ENCODE results near the gene LIF. TPM values are rescaled to one million over a fixed set of nuclear protein-coding genes. Genes with fewer than 3 reads are reported as not detected.

The LIF gene
- total RNA-seq, 2 experiments from 2014 or later: 176 to 189 TPM

GRCh38 chr22:30289141-30289979 lies 42.8 kb upstream of the LIF start, which contains the start of gene CASTOR1:
CASTOR1 (minus strand) TSS chr22:30289505; CDS start chr22:30289497, 8 bp downstream.
- intact Hi-C loops (cut with micrococcal nuclease): loop anchor here (1.0 to 2.0 kb wide), 4 partner anchors 16 to 195 kb away; partner anchors contain the start of genes CCDC157 and SF3A1
- ChIA-PET CTCF (interaction anchor here (1.2 to 9.4 kb wide), 20 partner anchors 10 to 199 kb away, joined by 3 to 414 read pairs (median 32); partner anchors contain the start of genes MTFP1, OSM, RNF215 and SEC14L2), POLR2A (interaction anchor here (0.7 to 3.3 kb wide), 9 partner anchors 13 to 147 kb away, joined by 3 to 31 read pairs (median 7); partner anchors contain the start of genes CCDC157, RNF215, SEC14L2 and SF3A1)
- Mint-ChIP-seq H3K27me3 (no peaks in the 10 kb centered on the region), H3K4me3 (peak within 1 kb of the TSS; percentile 76), H3K9me3 (no peaks in the 10 kb centered on the region), H3K36me3 (peaks cover 8% of the 10 kb centered on the region), H3K4me1 (ENCODE audit: low read depth) (peaks cover 22% of the 10 kb centered on the region), H3K27ac (peak within 1 kb of the TSS; percentile 69)
- DNase-seq: peak; percentile 94

GRCh38 chr22:30288419-30289140 lies 42.0 kb upstream of the LIF start:
- Mint-ChIP-seq H3K9me3 (no peaks in the 10 kb centered on the region), H3K27me3 (no peaks in the 10 kb centered on the region), H3K4me1 (ENCODE audit: low read depth) (peaks cover 22% of the 10 kb centered on the region), H3K27ac (no peak overlapping the region), H3K36me3 (peaks cover 6% of the 10 kb centered on the region), H3K4me3 (peak overlapping the region; percentile 76)
- ChIA-PET POLR2A (interaction anchor here (0.7 to 3.3 kb wide), 11 partner anchors 22 to 148 kb away, joined by 3 to 31 read pairs (median 6); partner anchors contain the start of genes CCDC157, OSM, RNF215 and SEC14L2), CTCF (interaction anchor here (0.7 to 9.4 kb wide), 64 partner anchors 8 to 285 kb away, joined by 3 to 414 read pairs (median 7); partner anchors contain the start of genes CCDC157, MTFP1, OSM and RNF215)
- intact Hi-C loops (cut with micrococcal nuclease): loop anchor here (1.0 to 2.0 kb wide), 5 partner anchors 17 to 196 kb away; partner anchors contain the start of genes CCDC157 and SF3A1
- DNase-seq: no peak

GRCh38 chr22:30287648-30288418 lies 41.3 kb upstream of the LIF start:
- peaks cover 28% of the 10 kb centered on the region for H3K4me1 Mint-ChIP-seq (ENCODE audit: low read depth)
- peak; percentile 93 for DNase-seq
- POLR2A ChIA-PET: interaction anchor here (0.6 to 3.3 kb wide), 11 partner anchors 21 to 149 kb away, joined by 3 to 31 read pairs (median 6); partner anchors contain the start of genes CCDC157, OSM, RNF215 and SEC14L2
- peaks cover 6% of the 10 kb centered on the region for H3K36me3 Mint-ChIP-seq
- H3K27ac Mint-ChIP-seq: no peak overlapping the region
- H3K27me3 Mint-ChIP-seq: no peaks in the 10 kb centered on the region
- intact Hi-C loops (cut with micrococcal nuclease): loop anchor here (1.0 to 2.0 kb wide), 7 partner anchors 25 to 197 kb away; partner anchors contain the start of genes CCDC157, RNF215 and SF3A1
- CTCF ChIA-PET: interaction anchor here (0.7 to 9.4 kb wide), 71 partner anchors 8 to 284 kb away, joined by 3 to 414 read pairs (median 6); partner anchors contain the start of genes CCDC157, MTFP1, OSM and RNF215
- no peaks in the 10 kb centered on the region for H3K9me3 Mint-ChIP-seq
- peak overlapping the region; percentile 76 for H3K4me3 Mint-ChIP-seq

GRCh38 chr22:30286813-30287647 lies 40.5 kb upstream of the LIF start:
- Mint-ChIP-seq H3K4me3 (no peak overlapping the region), H3K36me3 (peaks cover 3% of the 10 kb centered on the region), H3K4me1 (ENCODE audit: low read depth) (peaks cover 34% of the 10 kb centered on the region), H3K27ac (no peak overlapping the region), H3K9me3 (no peaks in the 10 kb centered on the region), H3K27me3 (no peaks in the 10 kb centered on the region)
- ChIA-PET POLR2A (interaction anchor here (0.6 to 3.3 kb wide), 7 partner anchors 20 to 105 kb away, joined by 3 to 31 read pairs (median 6); partner anchors contain the start of genes CCDC157, OSM, RNF215 and SF3A1), CTCF (interaction anchor here (0.8 to 9.4 kb wide), 70 partner anchors 7 to 219 kb away, joined by 3 to 414 read pairs (median 7); partner anchors contain the start of genes CCDC157, MTFP1, OSM and RNF215)
- DNase-seq: peak; percentile 93
- intact Hi-C loops (cut with micrococcal nuclease): loop anchor here (1.0 kb wide), 4 partner anchors 24 to 179 kb away; partner anchors contain the start of gene RNF215

GRCh38 chr22:30286331-30286730 lies 39.8 kb upstream of the LIF start:
- no peaks in the 10 kb centered on the region for H3K27me3 Mint-ChIP-seq
- peaks cover 35% of the 10 kb centered on the region for H3K4me1 Mint-ChIP-seq (ENCODE audit: low read depth)
- intact Hi-C loops (cut with micrococcal nuclease): no loop called here
- POLR2A ChIA-PET: interaction anchor here (1.1 kb wide), 1 partner anchor 70 kb away, joined by 3 read pairs; the partner anchor contains the start of genes CCDC157 and SF3A1
- no peaks in the 10 kb centered on the region for H3K9me3 Mint-ChIP-seq
- no peak overlapping the region for H3K4me3 Mint-ChIP-seq
- no peak for DNase-seq
- peaks cover 3% of the 10 kb centered on the region for H3K36me3 Mint-ChIP-seq
- H3K27ac Mint-ChIP-seq: no peak overlapping the region
- CTCF ChIA-PET: interaction anchor here (0.6 to 9.4 kb wide), 18 partner anchors 14 to 201 kb away, joined by 3 to 154 read pairs (median 6); partner anchors contain the start of genes MTFP1, OSM, RNF215 and SEC14L2

- intact Hi-C loops (cut with micrococcal nuclease): no loop called here
- DNase-seq: no peak
- H3K4me3 Mint-ChIP-seq: no peak overlapping the region
- H3K9me3 Mint-ChIP-seq: no peaks in the 10 kb centered on the region
- no peak overlapping the region for H3K27ac Mint-ChIP-seq
- H3K27me3 Mint-ChIP-seq: no peaks in the 10 kb centered on the region
- peaks cover 35% of the 10 kb centered on the region for H3K4me1 Mint-ChIP-seq (ENCODE audit: low read depth)
- POLR2A ChIA-PET: interaction anchor here (0.6 to 1.1 kb wide), 2 partner anchors 71 to 137 kb away, joined by 3 read pairs; partner anchors contain the start of genes CCDC157 and SF3A1
- peaks cover 2% of the 10 kb centered on the region for H3K36me3 Mint-ChIP-seq
- CTCF ChIA-PET: interaction anchor here (0.6 to 9.4 kb wide), 18 partner anchors 15 to 202 kb away, joined by 3 to 154 read pairs (median 5); partner anchors contain the start of genes MTFP1, OSM, RNF215 and SEC14L2
These were observed 39.3 kb upstream of the LIF start for GRCh38 chr22:30285846-30286200.

- H3K4me3 Mint-ChIP-seq: no peak overlapping the region
- POLR2A ChIA-PET: interaction anchor here (0.6 to 1.5 kb wide), 3 partner anchors 18 to 137 kb away, joined by 3 read pairs; partner anchors contain the start of genes CCDC157 and SF3A1
- H3K27ac Mint-ChIP-seq: no peak overlapping the region
- no peaks in the 10 kb centered on the region for H3K27me3 Mint-ChIP-seq
- CTCF ChIA-PET: interaction anchor here (0.9 to 9.4 kb wide), 17 partner anchors 16 to 202 kb away, joined by 3 to 154 read pairs (median 5); partner anchors contain the start of genes MTFP1, OSM, RNF215 and SEC14L2
- intact Hi-C loops (cut with micrococcal nuclease): no loop called here
- H3K4me1 Mint-ChIP-seq (ENCODE audit: low read depth): peaks cover 34% of the 10 kb centered on the region
- DNase-seq: no peak
- H3K36me3 Mint-ChIP-seq: peaks cover 2% of the 10 kb centered on the region
- no peaks in the 10 kb centered on the region for H3K9me3 Mint-ChIP-seq
These were observed 38.8 kb upstream of the LIF start for GRCh38 chr22:30285176-30285845.

GRCh38 chr22:30284666-30285065 lies 38.1 kb upstream of the LIF start:
- no peak for DNase-seq
- ChIA-PET CTCF (interaction anchor here (0.9 to 9.4 kb wide), 8 partner anchors 22 to 201 kb away, joined by 3 to 154 read pairs (median 10); partner anchors contain the start of genes OSM and RNF215), POLR2A (interaction anchor here (1.5 kb wide), 1 partner anchor 17 kb away, joined by 3 read pairs; no protein-coding TSS in a partner anchor)
- Mint-ChIP-seq H3K4me1 (ENCODE audit: low read depth) (peaks cover 30% of the 10 kb centered on the region), H3K27ac (no peak overlapping the region), H3K36me3 (peaks cover 2% of the 10 kb centered on the region), H3K27me3 (no peaks in the 10 kb centered on the region), H3K9me3 (no peaks in the 10 kb centered on the region), H3K4me3 (no peak overlapping the region)
- intact Hi-C loops (cut with micrococcal nuclease): no loop called here

GRCh38 chr22:30284172-30284571 lies 37.6 kb upstream of the LIF start:
- Mint-ChIP-seq H3K36me3 (peaks cover 2% of the 10 kb centered on the region), H3K4me3 (no peak overlapping the region), H3K4me1 (ENCODE audit: low read depth) (peaks cover 34% of the 10 kb centered on the region), H3K27ac (no peak overlapping the region), H3K27me3 (no peaks in the 10 kb centered on the region), H3K9me3 (no peaks in the 10 kb centered on the region)
- ChIA-PET CTCF (interaction anchor here (1.3 to 9.4 kb wide), 4 partner anchors 21 to 201 kb away, joined by 3 to 154 read pairs (median 26); partner anchors contain the start of genes OSM and RNF215), POLR2A (interaction anchor here (0.6 to 1.5 kb wide), 2 partner anchors 17 to 131 kb away, joined by 3 read pairs; no protein-coding TSS in a partner anchor)
- no peak for DNase-seq
- intact Hi-C loops (cut with micrococcal nuclease): no loop called here
